Panc1 (cell line): ENCODE results near the gene S100PBP. TPM values are rescaled to one million over a fixed set of nuclear protein-coding genes. Genes with fewer than 3 reads are reported as not detected.
"Not testable (repeated sequence)": the region's sequence is repeated elsewhere in the genome, so short reads cannot be mapped to it uniquely, and the experiment has no call there.

Source experiments
- ATAC-seq: fragments of 200-7000 bp; cut with Tn5 transposase; 2 replicates; pipeline ENCODE4 v1.9.1; 2020; ENCODE audit warnings: mild to moderate bottlenecking, moderate library complexity
- BruUV-seq: library from RNA; stranded (reverse); fragments of 400-500 nt; replicated peaks from 2 replicates; lab custom pipeline; 2021; lab: Mats Ljungman, UMichigan
- CTCF ChIA-PET: fragments of 300-600 bp; sonication (Branson Sonifier 250); formaldehyde crosslinking; loops from one replicate; lab custom pipeline; 2022; ENCODE audit warnings: antibody characterized with exemption; lab: Charles Lee
- POLR2A ChIA-PET: fragments of 300-600 bp; sonication (Branson Sonifier 250); formaldehyde crosslinking; loops from one replicate; lab custom pipeline; 2022; ENCODE audit warnings: antibody characterized with exemption; lab: Charles Lee
- DNase-seq: peaks from one replicate; pipeline ENCODE4 v3.0.0-alpha.2; 2010; ENCODE audit warnings: low read depth, low spot score
- H3K27ac ChIP-seq: 2 replicates; pipeline ENCODE4 v1.5.1; 2011; ENCODE audit warnings: mild to moderate bottlenecking, low read length, inconsistent platforms
- H3K27me3 ChIP-seq: fragments of 200-500 bp; sonication (Bioruptor generic); 2 replicates; pipeline ENCODE4 v1.6.0; 2014; ENCODE audit warnings: low read length, inconsistent platforms; ENCODE audit not compliant: control insufficient read depth, insufficient read depth
- H3K36me3 ChIP-seq: fragments of 200-500 bp; sonication (Bioruptor generic); 2 replicates; pipeline ENCODE4 v1.5.1; 2014; ENCODE audit warnings: inconsistent platforms, mild to moderate bottlenecking, low read length, moderate library complexity; ENCODE audit not compliant: control insufficient read depth, insufficient read depth
- H3K4me1 ChIP-seq: 2 replicates; pipeline ENCODE4 v1.5.1; 2011; ENCODE audit warnings: inconsistent platforms, mild to moderate bottlenecking, low read length, moderate library complexity; ENCODE audit not compliant: control insufficient read depth, insufficient read depth
- H3K4me3 ChIP-seq, 2 experiments: 2 replicates each; pipeline ENCODE4 v1.5.1; 2011 to 2012; ENCODE audit warnings: low read depth in 2 of 2, low read length in 2 of 2, mild to moderate bottlenecking in 2 of 2, inconsistent platforms in 1 of 2, moderate library complexity in 1 of 2
- H3K9me3 ChIP-seq: fragments of 200-500 bp; sonication (Bioruptor generic); 2 replicates; pipeline ENCODE4 v1.5.1; 2014; ENCODE audit warnings: low read depth, mild to moderate bottlenecking, inconsistent platforms, low read length, moderate library complexity; ENCODE audit not compliant: control insufficient read depth, insufficient read depth
- POLR2AphosphoS5 ChIP-seq: IDR thresholded peaks from 2 replicates; pipeline ENCODE4 v1.6.1; 2012; ENCODE audit warnings: mild to moderate bottlenecking, low read depth, low read length, moderate library complexity
- SIN3A ChIP-seq: IDR thresholded peaks from 2 replicates; pipeline ENCODE4 v1.6.1; 2012; ENCODE audit warnings: low read depth, mild to moderate bottlenecking, low read length, moderate library complexity, borderline replicate concordance; ENCODE audit not compliant: insufficient read depth
- TCF7L2 ChIP-seq: IDR thresholded peaks from 2 replicates; pipeline ENCODE4 v1.6.1; 2011; ENCODE audit warnings: mild to moderate bottlenecking, low read depth, low read length, inconsistent platforms
- in situ Hi-C: cut with HindIII; loops from 2 replicates; pipeline ENCODE4 v1.10.0; 2016; ENCODE audit warnings: low sequenced_read_pairs, low pct_unique_long_range_greater_than_20kb
- intact Hi-C: fragments of 100-400 bp; cut with micrococcal nuclease; formaldehyde crosslinking; loops from one replicate; pipeline ENCODE4 v1.10.0; 2022; ENCODE audit not compliant: unreplicated experiment
- total RNA-seq: library from RNA; stranded (reverse); gene quantifications from one replicate; pipeline ENCODE4 v1.2.1, GENCODE V29; 2021; ENCODE audit not compliant: unreplicated experiment
- TF ChIP-seq, protein P1 (sequence below): fragments of 450-650 bp; IDR thresholded peaks from 2 replicates; pipeline ENCODE4 v1.5.1; 2017; ENCODE audit warnings: mild to moderate bottlenecking
- TF ChIP-seq, protein P2 (sequence below), 2 experiments: IDR thresholded peaks; 2 replicates each; pipeline ENCODE4 v1.6.1; 2011 to 2012; ENCODE audit warnings: low read depth in 2 of 2, control low read depth in 1 of 2, low read length in 1 of 2, mild to moderate bottlenecking in 1 of 2, moderate library complexity in 1 of 2; ENCODE audit not compliant: insufficient read depth in 1 of 2

S100PBP gene
- total RNA-seq, 1 experiment from 2014 or later, result 55.4 TPM

DNA sequence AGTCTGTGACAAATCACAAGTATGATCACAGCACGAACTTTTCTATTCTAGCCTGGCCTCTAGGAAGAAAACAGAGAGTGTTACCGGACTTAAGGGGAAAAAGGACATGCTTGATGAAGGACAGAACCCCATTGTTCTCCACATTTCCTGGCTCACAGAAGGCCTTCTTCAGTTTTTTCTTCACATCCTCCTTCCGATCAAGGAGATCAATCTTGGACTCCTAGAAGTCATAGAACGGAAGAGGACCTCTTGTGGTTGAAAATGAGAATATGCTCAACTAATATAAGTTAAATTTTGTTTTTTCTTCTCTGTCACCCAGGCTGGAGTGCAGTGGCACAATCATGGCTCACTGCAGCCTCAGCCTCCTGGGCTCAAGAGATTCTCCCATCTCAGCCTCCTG, 30.6 kb upstream of the S100PBP start:
- in situ Hi-C loops, result no loop called here
- no peak overlapping the region for H3K27ac ChIP-seq
- CTCF ChIA-PET, result no interaction called here
- no peaks in the 10 kb centered on the region for H3K9me3 ChIP-seq
- H3K4me3 ChIP-seq, result no peak overlapping the region
- intact Hi-C loops, result no loop called here
- POLR2A ChIA-PET, result interaction anchor here (0.6 kb wide), 1 partner anchor 189 kb away, joined by 10 read pairs; no protein-coding TSS in a partner anchor
- no peaks in the 10 kb centered on the region for H3K27me3 ChIP-seq
- H3K4me1 ChIP-seq, result no peaks in the 10 kb centered on the region
- H3K36me3 ChIP-seq, result peaks cover 33% of the 10 kb centered on the region; the same call in 1 of the 2 replicates
- DNase-seq (no peak), ATAC-seq (no peak)
- no TSS peak for BruUV-seq
- TF ChIP-seq, protein P1, sequence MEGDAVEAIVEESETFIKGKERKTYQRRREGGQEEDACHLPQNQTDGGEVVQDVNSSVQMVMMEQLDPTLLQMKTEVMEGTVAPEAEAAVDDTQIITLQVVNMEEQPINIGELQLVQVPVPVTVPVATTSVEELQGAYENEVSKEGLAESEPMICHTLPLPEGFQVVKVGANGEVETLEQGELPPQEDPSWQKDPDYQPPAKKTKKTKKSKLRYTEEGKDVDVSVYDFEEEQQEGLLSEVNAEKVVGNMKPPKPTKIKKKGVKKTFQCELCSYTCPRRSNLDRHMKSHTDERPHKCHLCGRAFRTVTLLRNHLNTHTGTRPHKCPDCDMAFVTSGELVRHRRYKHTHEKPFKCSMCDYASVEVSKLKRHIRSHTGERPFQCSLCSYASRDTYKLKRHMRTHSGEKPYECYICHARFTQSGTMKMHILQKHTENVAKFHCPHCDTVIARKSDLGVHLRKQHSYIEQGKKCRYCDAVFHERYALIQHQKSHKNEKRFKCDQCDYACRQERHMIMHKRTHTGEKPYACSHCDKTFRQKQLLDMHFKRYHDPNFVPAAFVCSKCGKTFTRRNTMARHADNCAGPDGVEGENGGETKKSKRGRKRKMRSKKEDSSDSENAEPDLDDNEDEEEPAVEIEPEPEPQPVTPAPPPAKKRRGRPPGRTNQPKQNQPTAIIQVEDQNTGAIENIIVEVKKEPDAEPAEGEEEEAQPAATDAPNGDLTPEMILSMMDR, result no peak; the same call in 1 of the 2 replicates
- TF ChIP-seq, protein P2, sequence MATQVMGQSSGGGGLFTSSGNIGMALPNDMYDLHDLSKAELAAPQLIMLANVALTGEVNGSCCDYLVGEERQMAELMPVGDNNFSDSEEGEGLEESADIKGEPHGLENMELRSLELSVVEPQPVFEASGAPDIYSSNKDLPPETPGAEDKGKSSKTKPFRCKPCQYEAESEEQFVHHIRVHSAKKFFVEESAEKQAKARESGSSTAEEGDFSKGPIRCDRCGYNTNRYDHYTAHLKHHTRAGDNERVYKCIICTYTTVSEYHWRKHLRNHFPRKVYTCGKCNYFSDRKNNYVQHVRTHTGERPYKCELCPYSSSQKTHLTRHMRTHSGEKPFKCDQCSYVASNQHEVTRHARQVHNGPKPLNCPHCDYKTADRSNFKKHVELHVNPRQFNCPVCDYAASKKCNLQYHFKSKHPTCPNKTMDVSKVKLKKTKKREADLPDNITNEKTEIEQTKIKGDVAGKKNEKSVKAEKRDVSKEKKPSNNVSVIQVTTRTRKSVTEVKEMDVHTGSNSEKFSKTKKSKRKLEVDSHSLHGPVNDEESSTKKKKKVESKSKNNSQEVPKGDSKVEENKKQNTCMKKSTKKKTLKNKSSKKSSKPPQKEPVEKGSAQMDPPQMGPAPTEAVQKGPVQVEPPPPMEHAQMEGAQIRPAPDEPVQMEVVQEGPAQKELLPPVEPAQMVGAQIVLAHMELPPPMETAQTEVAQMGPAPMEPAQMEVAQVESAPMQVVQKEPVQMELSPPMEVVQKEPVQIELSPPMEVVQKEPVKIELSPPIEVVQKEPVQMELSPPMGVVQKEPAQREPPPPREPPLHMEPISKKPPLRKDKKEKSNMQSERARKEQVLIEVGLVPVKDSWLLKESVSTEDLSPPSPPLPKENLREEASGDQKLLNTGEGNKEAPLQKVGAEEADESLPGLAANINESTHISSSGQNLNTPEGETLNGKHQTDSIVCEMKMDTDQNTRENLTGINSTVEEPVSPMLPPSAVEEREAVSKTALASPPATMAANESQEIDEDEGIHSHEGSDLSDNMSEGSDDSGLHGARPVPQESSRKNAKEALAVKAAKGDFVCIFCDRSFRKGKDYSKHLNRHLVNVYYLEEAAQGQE (IDR thresholded peaks at IDR 0.05; ENCODE audit: insufficient read depth in 1 of 2, low read depth in 2 of 2, low read length in 1 of 2), result no peak
- TF ChIP-seq TCF7L2 (no peak), SIN3A (no peak), POLR2AphosphoS5 (no peak)

DNA sequence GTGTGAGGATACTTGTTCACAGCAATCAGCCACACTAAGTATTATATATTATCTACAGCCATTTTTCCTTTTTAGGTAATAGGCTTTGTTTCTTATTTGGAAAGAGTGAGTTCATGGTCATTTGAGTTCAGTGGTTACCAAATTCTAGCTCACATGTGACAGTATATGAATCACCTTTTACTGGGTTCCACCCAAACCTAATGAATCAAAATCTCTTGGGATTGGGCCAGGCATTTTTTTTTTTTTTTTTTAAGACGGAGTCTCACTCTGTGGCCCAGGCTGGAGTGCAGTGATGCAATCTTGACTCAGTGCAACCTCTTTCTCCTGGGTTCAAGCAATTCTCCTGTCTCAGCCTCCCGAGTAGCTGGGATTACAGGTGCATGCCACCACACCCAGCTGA, 28.1 kb upstream of the S100PBP start:
- BruUV-seq, H3K4me1 ChIP-seq, H3K9me3 ChIP-seq, POLR2A ChIA-PET, H3K27me3 ChIP-seq, H3K27ac ChIP-seq, H3K4me3 ChIP-seq, intact Hi-C loops, CTCF ChIA-PET, in situ Hi-C loops: not testable (repeated sequence)
- DNase-seq (peak; percentile 79), ATAC-seq (peak; percentile 62; the same call in 1 of the 2 replicates)
- H3K36me3 ChIP-seq, result peaks cover 37% of the 10 kb centered on the region

DNA sequence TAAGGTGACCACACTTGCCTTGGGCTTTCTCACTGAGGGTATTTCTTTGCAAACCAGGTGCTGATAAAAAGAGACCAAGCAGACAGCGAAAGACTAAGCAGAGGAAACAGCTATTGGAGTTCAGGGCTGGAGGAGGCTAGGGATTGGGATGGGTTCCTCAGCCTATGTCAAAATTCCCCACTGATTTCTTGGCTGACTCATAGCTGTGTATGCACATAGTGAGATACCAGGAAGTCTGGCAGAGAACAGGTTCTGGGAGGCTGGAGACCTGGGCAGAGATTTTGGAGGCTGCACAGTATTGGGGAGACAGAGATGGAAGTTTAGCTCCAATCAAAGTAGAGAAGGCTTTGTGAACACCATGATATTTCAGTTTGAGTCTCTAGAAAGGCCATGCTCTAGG, 25.6 kb upstream of the S100PBP start:
- ATAC-seq (0 out of 2 replicates have a peak, but pooled peaks have one; percentile 45), DNase-seq (no peak)

More for the DNA sequence above, 25.6 kb upstream of the S100PBP start:
- Histone ChIP-seq H3K27ac (no peak overlapping the region), H3K27me3 (no peaks in the 10 kb centered on the region), H3K4me1 (no peaks in the 10 kb centered on the region), H3K9me3 (no peaks in the 10 kb centered on the region), H3K4me3 (no peak overlapping the region), H3K36me3 (peaks cover 22% of the 10 kb centered on the region)
- POLR2A ChIA-PET, result no interaction called here
- intact Hi-C loops, result no loop called here
- TF ChIP-seq, protein P1, result no peak
- TF ChIP-seq, protein P2 (IDR thresholded peaks at IDR 0.05; ENCODE audit: insufficient read depth in 1 of 2, low read depth in 2 of 2, low read length in 1 of 2), result no peak
- no peak; the same call in 1 of the 2 replicates for TF ChIP-seq POLR2AphosphoS5
- no peak for TF ChIP-seq SIN3A
- no peak for TF ChIP-seq TCF7L2
- CTCF ChIA-PET, result no interaction called here
- no TSS peak for BruUV-seq
- in situ Hi-C loops, result no loop called here
